Stomach (tissue), 9 donors: ENCODE data around the gene DISP3. TPM values are rescaled to one million over a fixed set of nuclear protein-coding genes. Genes with fewer than 3 reads are reported as not detected.

Source experiments
- DNase-seq, 2 donors: peaks; one replicate each; pipeline versions ENCODE4 v3.0.0 to v3.0.0-alpha.2; 2013 to 2019
- H3K27ac ChIP-seq, 5 donors: fragments of 200-600 bp in 4 of 5; sonication (generic) in 4 of 5; one replicate each; pipeline ENCODE4 v1.5.1; 2013 to 2019; ENCODE audit warnings: mild to moderate bottlenecking in 1 of 5, moderate library complexity in 1 of 5
- H3K27me3 ChIP-seq, 3 donors: fragments of 200-600 bp; sonication (generic); one replicate each; pipeline ENCODE4 v1.5.1; 2017 to 2019; ENCODE audit warnings: mixed run types in 1 of 3
- H3K36me3 ChIP-seq, 4 donors: fragments of 200-600 bp; sonication (generic); 1 replicate in 3 of 4; 2 replicates in 1 of 4; pipeline ENCODE4 v1.5.1; 2016 to 2019
- H3K4me1 ChIP-seq, 4 donors: fragments of 200-600 bp; sonication (generic); one replicate each; pipeline ENCODE4 v1.5.1; 2016 to 2019
- H3K4me3 ChIP-seq, 4 donors: fragments of 200-600 bp; sonication (generic) in 3 of 4; one replicate each; pipeline ENCODE4 v1.5.1; 2016 to 2019; ENCODE audit warnings: mild to moderate bottlenecking in 1 of 4
- H3K9me3 ChIP-seq, 4 donors: fragments of 200-600 bp; sonication (generic); one replicate each; pipeline ENCODE4 v1.5.1; 2016 to 2019
- CTCF ChIP-seq, 7 experiments: fragments of 450-650 bp in 4 of 7; fragments of 200-600 bp in 3 of 7; sonication (generic) in 3 of 7; IDR thresholded peaks; one replicate each; pipeline ENCODE4 v1.5.1; 2016 to 2019; ENCODE audit warnings: antibody characterized with exemption in 7 of 7, control low read depth in 2 of 7, mild to moderate bottlenecking in 1 of 7
- EP300 ChIP-seq: sonication (generic); formaldehyde crosslinking; IDR thresholded peaks from one replicate; pipeline ENCODE4 v1.6.1; 2017; ENCODE audit warnings: antibody characterized with exemption
- POLR2A ChIP-seq, 4 donors: fragments of 450-650 bp; IDR thresholded peaks; one replicate each; pipeline ENCODE4 v1.6.1; 2016; ENCODE audit warnings: antibody characterized with exemption in 4 of 4, control low read depth in 2 of 4, mild to moderate bottlenecking in 1 of 4, moderate library complexity in 1 of 4
- POLR2AphosphoS5 ChIP-seq, 3 donors: sonication (generic); formaldehyde crosslinking; IDR thresholded peaks; one replicate each; pipeline ENCODE4 v1.6.1; 2016; ENCODE audit warnings: antibody characterized with exemption in 3 of 3
- WGBS, 5 donors: extraction: QIAGEN DNeasy Blood & Tissue Kit in 3 of 5; methylation state at CpG; one replicate each; pipeline versions ENCODE4 v1.1.5 to v1.1.7; 2013 to 2018; 5-methylcytosine and 5-hydroxymethylcytosine counted together
- intact Hi-C: fragments of 100-400 bp; cut with DNase I; formaldehyde crosslinking; loops from one replicate; pipeline ENCODE4 v1.15.1; 2023; ENCODE audit warnings: low total_unique reads
- polyA plus RNA-seq, 3 donors: library from polyadenylated mRNA; stranded (reverse); fragments of 200-250 nt; gene quantifications; one replicate each; pipeline ENCODE4 v1.2.3, GENCODE V29; 2013
- total RNA-seq, 5 donors: library from RNA; depleted of rRNA; stranded (reverse); fragments of >200 nt; gene quantifications; one replicate each; pipeline versions ENCODE4 v1.1.0 to v1.2.3, GENCODE V29; 2014 to 2016
- donor health status: healthy with polysubstance abuse.
- donor health status: Bipolar disorder and iron deficiency.
- donor health status: healthy.

DISP3 gene
- total and polyA plus RNA-seq, 8 donors, result 0.08 to 0.45 TPM; not detected in 6

- Histone ChIP-seq H3K36me3 (no peaks in the 10 kb centered on the region), H3K27me3 (peaks cover 11 to 72% (median 40%) of the 10 kb centered on the region in 3 donors), H3K9me3 (no peaks in the 10 kb centered on the region), H3K4me3 (no peak overlapping the region), H3K27ac (no peak overlapping the region), H3K4me1 (peaks cover 13 to 23% (median 19%) of the 10 kb centered on the region in 4 donors)
- DNase-seq, result no peak
- 74 to 81% (median 79%) methylated on average over 4 of the region's 4 CpGs for WGBS, 5 donors
- TF ChIP-seq CTCF (IDR thresholded peaks at IDR 0.05), result no peak
- TF ChIP-seq EP300, result no peak
- no peak for TF ChIP-seq POLR2A (IDR thresholded peaks at IDR 0.05)
- TF ChIP-seq POLR2AphosphoS5 (IDR thresholded peaks at IDR 0.05), result no peak
- intact Hi-C loops, result no loop called here
Measured at GRCh38 chr1:11475748-11476147, 3.2 kb upstream of the DISP3 start.

- no peaks in the 10 kb centered on the region for H3K36me3 ChIP-seq
- WGBS, 5 donors, result 0 to 6% (median 2%) methylated on average over 10 to 52 of the region's 52 CpGs
- peaks cover 11 to 98% (median 56%) of the 10 kb centered on the region in 3 donors for H3K27me3 ChIP-seq
Measured at GRCh38 chr1:11479375-11479979, 522 bp downstream of the DISP3 start.

GRCh38 chr1:11481019-11481418, 2.1 kb downstream of the DISP3 start:
- Histone ChIP-seq H3K4me1 (peaks cover 13 to 23% (median 19%) of the 10 kb centered on the region in 4 donors), H3K27me3 (peaks cover 11 to 100% (median 62%) of the 10 kb centered on the region in 3 donors), H3K4me3 (no peak overlapping the region), H3K36me3 (no peaks in the 10 kb centered on the region), H3K9me3 (no peaks in the 10 kb centered on the region), H3K27ac (no peak overlapping the region)
- 35 to 49% (median 41%) methylated on average over 4 of the region's 4 CpGs for WGBS, 5 donors
- intact Hi-C loops, result no loop called here
- TF ChIP-seq POLR2A (IDR thresholded peaks at IDR 0.05), result no peak
- no peak for TF ChIP-seq CTCF (IDR thresholded peaks at IDR 0.05)
- no peak for TF ChIP-seq POLR2AphosphoS5 (IDR thresholded peaks at IDR 0.05)
- TF ChIP-seq EP300, result no peak
- DNase-seq, result no peak

More at GRCh38 chr1:11479375-11479979, 522 bp downstream of the DISP3 start:
- Histone ChIP-seq H3K27ac (no peak overlapping the region), H3K9me3 (no peaks in the 10 kb centered on the region), H3K4me3 (peak overlapping the region; percentile 49 to 65 (median 54)), H3K4me1 (peaks cover 13 to 23% (median 19%) of the 10 kb centered on the region in 4 donors)
- TF ChIP-seq POLR2AphosphoS5 (IDR thresholded peaks at IDR 0.05) (no peak), CTCF (IDR thresholded peaks at IDR 0.05) (no peak), EP300 (no peak), POLR2A (IDR thresholded peaks at IDR 0.05) (no peak)
- no peak for DNase-seq
- intact Hi-C loops, result no loop called here

- intact Hi-C loops, result no loop called here
- Histone ChIP-seq H3K4me3 (no peak overlapping the region), H3K9me3 (no peaks in the 10 kb centered on the region), H3K27ac (no peak overlapping the region), H3K36me3 (no peaks in the 10 kb centered on the region), H3K4me1 (peaks cover 13 to 23% (median 19%) of the 10 kb centered on the region in 4 donors), H3K27me3 (peaks cover 11 to 100% (median 57%) of the 10 kb centered on the region in 3 donors)
- no peak for TF ChIP-seq POLR2A (IDR thresholded peaks at IDR 0.05)
- no peak for TF ChIP-seq CTCF (IDR thresholded peaks at IDR 0.05)
- no peak for TF ChIP-seq EP300
- TF ChIP-seq POLR2AphosphoS5 (IDR thresholded peaks at IDR 0.05), result no peak
- no peak for DNase-seq
Measured at GRCh38 chr1:11482198-11482597, 3.2 kb downstream of the DISP3 start.
